Measurements from ENCODE around the gene PFDN6.
"Not testable (repeated sequence)": the region's sequence is repeated elsewhere in the genome, so short reads cannot be mapped to it uniquely, and the experiment has no call there.

Gene PFDN6

GRCh38 chr6:33288921-33289783, at the start of gene PFDN6, which contains the start of gene WDR46:
Gene PFDN6 (plus strand): TSS chr6:33289601. CDS start chr6:33289857, 256 bp downstream.
Gene WDR46 (minus strand): TSS chr6:33289239. CDS start chr6:33289170, 69 bp downstream.
- peak; percentile 77 to 79 for DNase-seq

GRCh38 chr6:33241968-33242367, 47.4 kb upstream of the PFDN6 start:
- no peak for DNase-seq

- no peak for DNase-seq
Measured at GRCh38 chr6:33243476-33243875, 45.9 kb upstream of the PFDN6 start.

- peak; percentile 88 to 94 for DNase-seq
Measured at GRCh38 chr6:33247977-33248642, 41.3 kb upstream of the PFDN6 start.

GRCh38 chr6:33248643-33248931, 40.8 kb upstream of the PFDN6 start:
- DNase-seq, result no peak

- peak; percentile 92 to 93 for DNase-seq
Measured at GRCh38 chr6:33248932-33249731, 40.3 kb upstream of the PFDN6 start.

GRCh38 chr6:33249732-33250630, 39.4 kb upstream of the PFDN6 start:
- no peak for DNase-seq

GRCh38 chr6:33250731-33251130, 38.7 kb upstream of the PFDN6 start:
- DNase-seq, result no peak

- no peak for DNase-seq
Measured at GRCh38 chr6:33251395-33252012, 37.9 kb upstream of the PFDN6 start.

GRCh38 chr6:33252759-33253158, 36.6 kb upstream of the PFDN6 start:
- DNase-seq, result no peak

GRCh38 chr6:33254591-33254990, 34.8 kb upstream of the PFDN6 start:
- DNase-seq, result no peak

- no peak for DNase-seq
Measured at GRCh38 chr6:33259032-33259431, 30.4 kb upstream of the PFDN6 start.

- not testable (repeated sequence) for DNase-seq
Measured at GRCh38 chr6:33262490-33262889, 26.9 kb upstream of the PFDN6 start.

GRCh38 chr6:33264015-33264414, 25.4 kb upstream of the PFDN6 start:
- DNase-seq, result no peak

- no peak for DNase-seq
Measured at GRCh38 chr6:33271117-33271467, 18.3 kb upstream of the PFDN6 start.

- peak; percentile 91 to 94 for DNase-seq
Measured at GRCh38 chr6:33271468-33272274, 17.7 kb upstream of the PFDN6 start, which contains the start of the genes RPS18 and VPS52. Gene RPS18 (plus strand): TSS chr6:33272075. CDS start chr6:33272120, 45 bp downstream. Gene VPS52 (minus strand): TSS chr6:33271876. CDS start chr6:33271675, 201 bp downstream.

- no peak for DNase-seq
Measured at GRCh38 chr6:33272275-33273128, 16.9 kb upstream of the PFDN6 start.

- no peak for DNase-seq
Measured at GRCh38 chr6:33273129-33273923, 16.1 kb upstream of the PFDN6 start.
